HPDE6-E6E7 (cell line): ENCODE data around the gene CFAP92.

ENCODE experiments used
- DNase-seq: peaks from one replicate; pipeline ENCODE4 v3.0.0; 2011; ENCODE audit warnings: missing footprints; ENCODE audit errors: extremely low spot score

The CFAP92 gene

DNA sequence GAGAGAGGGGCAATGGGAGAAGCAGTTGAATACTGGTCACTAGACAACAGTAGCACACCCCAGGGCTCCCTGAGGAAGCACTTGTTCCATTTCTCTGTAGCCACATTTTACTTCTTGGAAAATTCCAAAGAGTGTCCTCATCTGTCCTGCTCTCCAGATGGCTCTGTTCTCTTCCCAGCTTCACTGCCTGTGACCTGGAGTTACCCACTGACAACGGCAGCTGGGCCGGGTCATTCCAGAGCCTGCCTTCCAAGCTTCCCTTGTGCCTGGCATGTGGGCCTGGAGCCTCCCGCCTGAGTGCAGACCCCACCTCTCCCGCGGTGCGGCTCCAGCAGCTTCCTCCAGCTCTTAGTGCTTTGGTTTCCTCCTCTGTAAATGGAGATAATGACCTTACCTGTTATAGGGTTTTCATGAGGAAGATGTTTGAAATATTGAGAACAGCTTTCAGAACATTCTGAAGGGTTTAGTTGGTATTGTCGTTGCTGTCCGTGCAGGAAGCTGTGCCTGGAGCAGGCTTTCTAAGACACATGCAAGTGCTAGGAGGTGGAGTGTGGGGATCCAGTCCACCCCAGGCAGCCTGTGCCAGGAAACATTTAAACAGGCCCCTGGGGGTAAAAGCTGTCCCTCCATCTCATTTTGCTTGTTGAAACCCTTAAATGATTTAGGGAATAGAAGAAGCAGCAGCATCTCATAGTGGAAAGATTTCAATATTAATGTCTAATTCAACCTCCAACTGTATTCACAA, 32.0 kb upstream of the CFAP92 start:
- DNase-seq: no peak

DNA sequence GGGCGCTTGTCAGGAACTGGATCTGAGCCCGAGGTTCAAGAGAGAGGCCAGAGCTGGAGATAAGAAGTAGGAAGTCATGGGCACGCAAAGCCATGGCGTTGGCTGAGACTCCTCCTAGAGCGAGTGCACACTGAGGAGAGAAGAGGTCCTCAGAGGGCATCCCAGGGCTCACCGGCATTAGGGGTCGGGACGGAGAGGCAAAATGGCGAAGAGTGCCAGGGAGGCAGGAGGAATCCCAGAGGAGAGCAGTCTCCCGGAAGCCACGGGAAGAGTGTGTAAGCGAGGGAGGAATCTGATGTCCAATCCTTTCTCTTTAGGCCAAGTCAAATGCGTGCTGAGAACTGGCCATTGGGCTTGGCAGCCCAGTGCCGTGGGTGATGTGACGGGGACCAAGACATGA, 31.2 kb upstream of the CFAP92 start:
- no peak for DNase-seq

DNA sequence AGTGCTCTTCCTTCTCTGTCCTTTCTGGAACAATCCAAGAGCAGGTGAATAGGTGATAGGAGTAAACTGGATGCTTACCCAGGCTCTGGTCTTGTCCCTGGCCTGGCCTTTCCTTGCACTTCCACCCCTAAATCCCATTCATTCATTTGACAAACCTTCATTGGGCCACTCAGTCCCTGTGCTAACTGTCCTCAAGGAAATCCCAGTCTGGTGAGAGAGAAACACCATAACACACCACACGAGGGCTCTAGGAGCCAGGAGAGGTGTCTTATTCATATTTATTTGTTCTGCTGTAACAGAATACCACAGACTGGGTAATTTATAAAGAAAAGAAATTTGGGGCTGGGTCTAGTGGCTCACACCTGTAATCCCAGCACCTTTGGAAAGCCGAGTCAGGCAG, 30.0 kb upstream of the CFAP92 start:
- peak; percentile 49 for DNase-seq

DNA sequence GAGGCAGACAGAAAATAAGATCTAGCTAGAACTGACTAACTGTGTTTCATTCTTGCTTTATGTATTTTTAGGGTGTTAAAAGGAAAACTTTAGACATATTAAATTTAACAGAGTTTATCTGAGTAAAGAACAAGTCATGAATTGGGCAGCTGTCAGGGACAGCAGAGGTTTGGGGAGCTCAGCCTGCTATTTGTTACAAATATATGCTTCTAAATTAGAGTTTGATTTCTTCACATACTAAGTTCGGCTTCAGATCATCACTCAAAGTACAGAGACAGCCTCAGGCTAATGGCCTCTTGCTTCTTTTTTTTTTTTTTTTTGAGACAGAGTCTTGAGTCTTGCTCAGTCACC, 29.1 kb upstream of the CFAP92 start:
- DNase-seq: no peak

DNA sequence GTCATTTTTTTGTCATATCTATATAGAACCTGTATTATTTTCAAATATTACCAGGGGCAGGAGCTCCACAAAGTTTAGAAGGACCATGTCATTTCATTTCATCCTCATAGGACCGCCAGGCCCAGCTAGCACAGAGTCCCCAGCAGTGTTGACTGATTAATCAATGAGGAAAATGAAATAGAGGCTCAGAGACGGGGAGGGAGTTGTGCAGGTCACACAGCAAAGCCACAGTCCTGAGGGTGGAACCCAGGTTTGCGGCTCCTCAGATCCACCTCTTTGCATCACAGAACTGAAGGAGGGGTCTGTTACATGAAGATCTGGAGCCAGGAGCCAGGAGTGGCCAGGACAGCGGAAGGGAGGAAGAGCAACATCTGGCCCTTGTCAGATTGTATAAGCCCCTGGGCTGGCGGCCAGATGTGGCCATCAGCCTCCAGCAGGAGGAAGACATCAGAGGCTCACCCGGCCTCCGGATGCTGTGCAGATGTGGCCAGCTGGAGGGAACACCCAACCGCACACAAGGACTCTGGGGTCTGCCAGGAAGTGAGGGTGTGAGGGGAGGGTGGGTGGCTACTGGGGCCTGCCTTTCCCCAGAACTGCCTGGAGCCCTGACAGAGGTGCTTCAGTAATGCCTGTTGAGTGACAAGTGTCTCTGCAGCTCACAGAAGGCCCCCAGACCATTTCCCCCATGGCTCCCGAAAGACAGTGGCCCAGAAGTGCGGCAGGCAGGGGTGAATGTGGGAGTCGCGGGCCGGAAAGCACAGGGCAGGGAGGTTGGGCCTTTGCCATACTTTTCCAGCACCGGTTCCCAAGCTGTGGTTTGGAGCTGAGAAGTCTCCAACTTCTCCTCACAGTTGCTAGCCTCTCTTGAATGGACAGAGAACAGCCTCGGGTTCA, 28.5 kb upstream of the CFAP92 start:
- no peak for DNase-seq

DNA sequence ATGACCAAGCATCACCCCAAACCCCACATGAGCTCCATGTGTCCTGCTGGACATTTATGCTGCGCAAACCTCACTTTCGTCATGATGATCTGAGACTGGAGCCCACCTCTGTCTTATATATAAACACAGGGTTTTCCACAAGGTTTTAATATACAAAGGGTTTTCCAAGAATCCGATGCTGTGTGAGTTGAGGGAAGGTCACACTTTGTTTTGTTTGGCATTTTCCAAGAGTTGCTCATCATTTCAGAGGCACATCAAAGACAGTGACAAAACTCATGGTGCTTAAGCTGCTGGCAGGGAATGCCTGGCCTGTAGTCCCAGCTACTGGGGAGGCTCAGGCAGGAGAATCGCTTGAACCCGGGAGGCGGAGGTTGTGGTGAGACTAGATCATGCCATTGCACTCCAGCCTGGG, 27.3 kb upstream of the CFAP92 start:
- DNase-seq: no peak

DNA sequence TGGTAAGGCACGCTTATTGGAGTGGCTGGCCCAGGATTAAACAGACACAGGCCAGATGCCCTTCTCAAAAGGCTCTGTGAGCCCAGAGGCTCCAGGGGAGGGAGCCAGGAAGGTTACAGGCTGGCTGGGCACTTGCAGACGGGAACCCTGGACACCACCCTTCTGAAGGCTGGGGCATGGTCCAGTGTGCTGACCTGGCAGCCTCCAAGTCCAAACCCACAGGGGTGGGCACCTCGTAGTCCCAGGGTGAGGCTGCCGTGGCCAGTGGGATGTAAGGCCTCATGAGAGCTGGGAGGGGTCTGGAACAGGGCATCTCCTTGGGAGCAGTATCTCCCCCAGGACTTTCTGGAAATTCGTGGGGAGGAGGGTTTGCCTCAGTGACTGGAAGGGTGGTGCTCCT, 26.8 kb upstream of the CFAP92 start:
- DNase-seq: no peak

DNA sequence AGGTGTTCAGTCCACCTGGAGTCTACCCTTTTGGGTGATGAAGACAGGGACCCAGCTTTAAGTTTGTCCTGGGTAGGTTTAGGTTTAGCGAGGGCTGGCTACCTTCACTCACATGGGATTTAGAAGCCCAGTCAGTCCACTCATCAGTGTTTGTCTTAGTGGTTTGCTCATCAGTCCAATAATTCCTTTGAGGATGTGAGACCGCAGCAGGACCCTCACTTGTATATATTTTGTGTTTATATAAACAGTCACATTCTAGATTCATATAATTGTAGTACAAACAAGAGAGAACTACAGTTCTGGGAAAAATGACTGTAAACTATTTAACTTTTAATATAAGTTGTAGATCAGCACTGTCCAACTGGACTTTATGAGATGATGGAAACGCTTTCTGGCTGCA, 25.4 kb upstream of the CFAP92 start:
- DNase-seq: no peak

DNA sequence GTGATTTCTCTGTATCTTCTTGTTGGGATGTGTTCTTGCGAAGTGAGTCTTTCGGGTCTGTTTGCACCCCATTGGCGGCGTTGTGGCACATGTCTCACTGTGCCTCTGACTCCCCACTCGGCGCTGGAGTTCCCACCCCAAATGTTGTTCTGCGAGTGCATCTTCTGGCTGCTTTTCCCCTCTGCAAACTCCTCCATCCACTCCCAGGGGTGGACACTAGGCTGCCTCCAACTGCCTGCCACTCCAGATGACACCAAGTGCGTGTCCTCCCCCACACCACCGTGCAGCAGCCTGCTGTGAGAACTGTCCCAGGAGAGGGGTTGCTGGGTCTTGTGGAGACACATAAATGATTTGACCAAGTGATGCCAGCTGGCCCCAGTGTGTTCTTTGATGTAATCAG, 24.9 kb upstream of the CFAP92 start:
- no peak for DNase-seq

DNA sequence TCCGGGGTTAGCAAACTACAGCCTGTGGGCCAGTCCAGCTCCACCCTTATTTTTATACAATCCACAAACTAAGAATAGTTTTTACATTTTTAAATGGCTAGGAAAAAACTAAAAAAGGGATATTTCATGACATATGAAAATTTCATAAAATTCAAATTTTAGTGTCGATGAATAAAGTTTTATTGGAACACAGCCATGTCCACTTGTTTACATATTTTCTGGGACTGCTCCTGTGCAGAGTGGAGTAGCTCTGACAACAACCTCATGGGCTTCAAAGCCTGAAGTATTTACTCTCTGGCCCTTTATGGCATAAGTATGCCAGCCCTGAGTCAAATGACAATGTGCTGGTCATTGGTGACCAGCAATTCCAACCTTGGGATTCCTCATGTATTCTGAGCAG, 24.4 kb upstream of the CFAP92 start:
- DNase-seq: no peak

DNA sequence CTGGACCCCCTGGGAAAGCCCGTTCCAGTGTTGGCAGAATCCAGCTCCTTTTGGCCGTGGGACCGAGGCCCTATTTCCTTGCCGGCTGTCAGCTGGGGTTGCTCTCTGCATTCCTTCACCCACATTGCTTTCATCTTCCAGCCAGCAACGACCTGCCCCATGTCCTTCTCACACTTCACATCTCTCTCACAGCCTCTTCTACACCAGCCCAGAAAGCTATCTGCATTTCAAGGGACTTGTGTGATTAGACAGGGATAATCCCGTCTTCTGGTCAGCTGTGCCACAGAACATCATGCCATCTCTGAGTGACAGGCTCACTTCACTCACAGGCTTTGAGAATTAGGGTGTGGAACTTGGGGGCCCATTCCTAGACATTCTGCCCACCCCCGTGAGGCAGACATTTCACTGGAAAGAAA, 23.6 kb upstream of the CFAP92 start:
- no peak for DNase-seq

DNA sequence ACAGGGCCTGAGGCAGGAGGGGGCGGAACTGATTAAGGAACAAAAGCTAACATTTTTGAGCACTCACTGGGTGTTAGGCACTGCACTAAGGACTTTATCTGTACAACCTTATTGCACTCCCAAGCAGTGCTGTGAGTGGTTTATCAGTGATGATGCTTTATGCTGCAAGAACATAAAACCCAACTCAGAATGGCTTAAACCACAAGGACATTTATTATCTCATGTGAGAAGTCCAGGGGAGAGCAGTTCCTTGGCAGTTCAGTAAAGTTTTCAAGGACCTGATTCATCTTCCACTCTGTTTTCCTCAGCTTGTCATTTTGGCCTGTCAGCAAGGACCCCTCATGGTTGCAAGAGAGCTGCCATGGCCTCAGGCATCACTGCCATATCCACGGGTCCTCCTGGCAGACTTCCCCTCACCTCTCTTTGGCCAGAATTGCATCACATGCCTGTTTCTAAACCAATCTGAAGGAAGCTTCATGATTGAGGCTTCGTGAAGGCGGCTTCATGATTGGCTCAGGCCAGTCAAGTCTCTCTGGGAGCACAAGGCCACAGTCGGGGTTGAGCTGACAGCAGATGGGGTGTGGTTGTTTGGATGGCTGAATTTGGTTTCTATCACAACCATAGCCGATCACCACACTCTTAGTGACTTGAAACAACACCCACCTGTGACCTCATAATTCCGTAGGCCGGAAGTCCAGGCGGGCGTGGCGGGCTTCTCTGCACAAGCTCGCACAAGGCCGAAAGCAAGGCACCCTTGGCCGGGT, 23.0 kb upstream of the CFAP92 start:
- DNase-seq: no peak

DNA sequence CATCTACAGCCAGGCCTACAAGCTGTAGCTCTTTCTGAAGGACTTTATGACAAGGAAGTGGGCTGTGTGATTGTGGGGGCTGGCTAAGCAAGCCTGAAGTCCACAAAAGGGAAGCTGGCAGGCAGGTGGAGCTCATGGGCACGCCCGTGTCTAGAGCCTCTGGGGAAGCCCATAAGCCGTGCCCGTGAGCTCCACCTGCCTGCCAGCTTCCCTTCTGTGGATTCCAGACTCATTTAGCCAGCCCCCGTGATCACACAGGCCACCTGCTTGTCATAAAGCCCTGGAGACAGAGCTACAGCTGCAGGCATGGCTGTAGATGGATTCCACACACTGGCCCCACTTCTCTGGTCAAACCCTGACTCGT, 22.5 kb upstream of the CFAP92 start:
- DNase-seq: peak; percentile 51

DNA sequence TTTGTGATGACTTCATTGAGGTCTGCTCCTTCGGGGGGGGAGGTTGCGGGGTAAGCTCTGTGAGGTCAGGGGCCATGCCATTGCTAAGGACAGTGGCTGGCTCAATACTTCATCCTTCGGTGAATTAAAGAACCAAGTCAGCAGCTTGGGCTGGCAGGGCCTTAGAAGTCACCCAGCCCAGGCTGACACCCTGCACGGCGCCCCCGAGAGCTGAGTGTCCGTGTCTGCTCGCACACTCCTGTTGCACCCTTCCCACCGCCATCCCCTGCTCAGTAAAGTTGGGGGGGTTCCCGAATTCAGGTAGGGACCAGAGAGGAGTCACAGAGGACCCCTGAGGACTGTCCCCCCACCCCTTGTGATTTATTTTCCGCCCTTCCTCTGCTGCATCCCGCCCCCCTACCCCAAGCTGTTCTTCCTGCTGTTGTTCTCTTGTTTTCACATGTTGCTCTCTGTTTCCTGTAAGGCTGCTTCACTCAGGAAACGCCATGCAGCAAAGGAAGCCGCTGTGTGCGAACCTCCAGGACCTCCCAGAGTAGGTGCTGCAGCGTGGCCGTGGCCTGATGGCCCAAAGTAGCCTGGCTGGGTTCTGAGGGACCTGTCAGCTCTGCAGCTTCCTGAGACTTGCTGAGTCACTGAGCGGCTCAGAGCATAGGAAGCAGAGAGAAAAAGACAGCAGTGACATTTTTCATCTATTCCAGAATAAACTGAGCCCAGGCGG, 21.7 kb upstream of the CFAP92 start:
- DNase-seq: no peak

DNA sequence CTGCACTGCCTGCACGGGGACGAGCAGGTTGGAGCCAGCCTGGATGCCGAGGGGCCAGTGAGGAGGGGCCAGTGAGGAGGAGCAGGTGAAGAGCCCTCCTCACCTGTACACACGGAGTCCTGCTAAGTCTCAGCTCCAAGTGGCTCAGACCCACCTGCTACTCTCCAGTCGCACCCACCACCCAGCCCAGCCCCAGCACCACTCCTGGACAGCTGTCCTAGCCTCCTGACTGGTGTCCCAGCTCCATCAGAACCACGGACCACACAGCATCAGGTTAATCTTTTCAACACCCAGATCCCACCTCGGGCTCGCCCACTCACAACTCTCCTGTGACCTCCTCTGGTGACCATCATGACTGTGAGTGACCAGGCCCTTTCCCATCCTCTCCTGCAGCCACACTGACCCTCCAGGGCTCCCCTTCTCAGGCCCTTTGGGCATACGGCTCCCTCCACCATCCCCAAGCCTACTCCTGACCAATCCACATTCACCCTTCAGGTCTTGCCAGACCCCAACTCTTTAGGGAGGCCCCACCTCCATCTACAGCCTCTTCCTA, 21.0 kb upstream of the CFAP92 start:
- DNase-seq: no peak

DNA sequence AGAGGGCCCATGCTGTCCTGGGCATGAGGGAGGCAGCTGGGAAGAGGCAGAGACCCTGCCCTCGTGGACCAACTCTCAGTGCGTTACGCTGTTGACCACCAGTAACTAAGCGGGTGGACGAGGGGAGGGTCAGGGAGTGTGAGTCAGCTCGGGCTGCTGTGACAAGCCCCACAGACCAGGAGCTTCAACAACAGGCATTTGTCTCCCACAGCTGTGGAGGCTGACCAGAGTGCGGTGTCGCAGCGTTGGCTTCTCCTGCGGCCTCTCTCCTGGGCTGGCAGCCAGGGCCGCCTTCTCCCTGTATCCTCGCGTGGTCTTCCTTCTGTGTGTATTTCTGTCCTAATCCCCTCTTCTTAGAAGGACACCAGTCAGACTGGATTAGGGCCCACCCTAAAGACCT, 20.3 kb upstream of the CFAP92 start:
- DNase-seq: no peak

DNA sequence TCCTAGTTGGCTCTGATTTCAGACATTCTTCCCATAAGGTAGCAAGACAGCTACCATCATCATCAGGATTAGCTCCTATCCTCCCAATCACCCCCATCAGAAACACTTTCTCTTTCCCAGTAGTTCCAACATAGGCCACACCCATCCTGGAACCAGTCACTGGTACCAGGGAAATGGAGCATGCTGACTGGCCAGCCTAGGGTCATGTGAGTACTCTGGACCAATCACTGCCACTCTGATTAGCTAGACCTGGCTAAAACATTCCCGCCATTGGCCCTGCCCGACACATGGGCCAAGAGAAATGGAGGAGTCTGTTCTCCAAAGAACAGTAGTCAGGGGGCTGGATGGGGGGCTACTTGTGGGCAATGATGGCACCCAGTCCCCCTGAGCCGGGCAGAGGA, 19.6 kb upstream of the CFAP92 start:
- no peak for DNase-seq

DNA sequence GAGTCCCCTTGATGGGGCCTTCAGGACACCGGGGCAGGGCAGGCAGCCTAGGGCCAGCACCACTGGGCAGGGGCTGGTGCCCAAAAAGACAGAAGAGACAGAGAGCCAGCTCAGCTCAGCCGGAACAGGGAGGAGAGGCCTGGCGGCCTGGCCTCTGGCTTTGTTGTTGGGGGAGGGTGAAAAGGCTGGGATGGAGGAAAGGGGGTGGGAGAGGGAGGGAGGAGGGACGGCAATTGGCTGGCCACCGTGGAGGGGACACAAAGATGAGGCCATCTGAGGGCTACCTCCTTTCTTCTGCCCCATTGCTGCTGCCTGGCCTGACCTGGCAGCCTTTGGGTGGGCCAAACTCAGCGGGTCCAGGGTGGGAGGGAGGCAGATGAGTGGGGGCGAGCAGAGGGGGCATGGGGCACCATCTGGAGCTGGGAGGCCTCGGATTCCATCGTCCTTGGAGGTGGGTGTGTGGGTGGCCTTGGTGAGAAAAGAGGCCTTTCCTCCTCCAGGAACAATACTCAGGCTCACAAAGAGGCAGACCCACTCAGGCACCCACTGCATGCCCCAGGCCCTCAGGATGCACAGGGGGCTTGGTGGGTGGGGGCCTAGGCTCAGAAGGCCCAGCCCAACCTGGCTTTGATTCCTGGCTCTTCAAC, 16.6 kb upstream of the CFAP92 start:
- no peak for DNase-seq

DNA sequence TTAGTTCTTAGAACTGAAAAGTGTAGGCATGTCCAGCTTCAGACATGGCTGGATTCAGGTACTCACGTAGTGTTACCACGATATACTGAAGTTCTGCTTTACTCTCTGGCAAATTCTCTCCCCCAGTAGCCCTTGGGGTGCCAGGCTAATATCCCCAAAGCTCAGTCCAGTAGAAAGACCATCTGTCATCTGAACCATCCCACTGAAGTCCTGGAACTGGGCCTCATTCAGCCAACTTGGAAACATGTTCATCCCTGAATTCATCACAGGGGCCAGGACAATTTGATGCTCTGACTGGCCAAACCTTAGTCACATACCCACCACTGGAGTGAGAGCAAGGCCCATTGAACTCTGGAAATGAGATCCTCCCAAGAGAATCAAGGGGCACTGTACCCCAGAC, 15.4 kb upstream of the CFAP92 start:
- DNase-seq: no peak

DNA sequence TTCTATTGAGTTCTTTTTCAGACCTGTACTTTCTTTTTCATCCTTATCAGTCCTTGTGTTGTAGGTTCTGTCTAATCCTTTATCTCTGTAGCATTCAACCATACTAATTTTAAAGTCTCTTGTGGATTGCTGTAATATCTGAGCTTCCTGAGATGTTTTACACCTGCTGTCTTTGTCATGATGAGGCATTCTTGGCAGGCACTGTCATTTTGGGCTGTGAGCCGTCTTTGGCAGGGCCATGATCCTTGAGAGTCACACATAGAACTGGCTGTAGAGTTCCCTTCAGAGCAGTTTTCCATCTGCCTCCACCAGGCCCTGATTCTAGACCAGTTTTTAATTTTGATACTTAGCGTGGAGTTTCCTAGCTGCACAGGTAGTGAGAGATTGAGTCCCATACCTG, 13.9 kb upstream of the CFAP92 start:
- DNase-seq: no peak

DNA sequence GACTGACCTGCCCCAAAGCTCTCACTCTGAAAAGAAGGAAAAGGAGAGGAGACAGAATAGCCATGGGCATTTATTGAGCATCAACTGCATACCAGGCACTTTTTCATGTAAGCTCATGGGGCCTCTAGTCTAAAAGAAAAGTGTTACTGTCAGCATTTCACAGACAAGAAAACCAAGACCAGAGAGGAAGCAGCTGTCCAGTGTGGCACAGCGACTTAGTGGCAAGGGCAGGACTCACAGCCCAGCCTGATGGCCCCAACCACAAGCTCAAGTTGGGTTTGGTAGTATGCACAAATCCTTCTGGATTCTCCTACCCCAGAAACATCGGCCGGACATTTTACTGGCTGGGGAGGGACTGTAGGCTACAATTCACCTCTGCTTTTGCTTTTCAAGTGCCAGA, 13.0 kb upstream of the CFAP92 start:
- DNase-seq: no peak
